ENCODE results near the gene RERE.

Gene RERE

DNA sequence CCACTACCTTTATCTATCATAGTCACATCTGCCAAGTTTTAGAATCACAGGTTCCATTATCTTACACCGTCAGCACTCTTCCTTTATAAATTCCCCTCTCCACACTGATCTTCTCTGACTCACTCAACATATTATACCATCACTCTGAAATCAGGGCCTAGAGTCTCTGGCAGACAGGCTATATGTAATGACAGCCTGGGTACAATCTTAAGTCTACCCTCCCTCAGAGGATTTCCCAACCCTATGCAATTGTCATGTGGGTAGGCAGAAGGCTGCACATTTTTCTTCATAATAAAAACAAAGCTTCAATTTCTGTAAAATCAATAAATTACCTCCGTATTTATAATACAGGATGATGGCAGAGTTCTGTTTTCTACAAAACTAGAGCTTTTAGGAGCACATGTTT lies 138.0 kb downstream of the RERE start:
- Histone ChIP-seq H3F3A (ENCODE audit: control insufficient read depth, insufficient read depth) (no peaks in the 10 kb centered on the region), H3K4me2 (ENCODE audit: low read length) (no peak overlapping the region), H3K9me3 (ENCODE audit: control insufficient read depth, insufficient read depth, low read length) (no peaks in the 10 kb centered on the region), H3K4me3 (ENCODE audit: low read length) (no peak overlapping the region), H3K27me3 (ENCODE audit: control insufficient read depth, low read length) (no peaks in the 10 kb centered on the region), H3K9me2 (replicated peaks; ENCODE audit: control insufficient read depth, low read length) (no peaks in the 10 kb centered on the region), H3K4me1 (ENCODE audit: control insufficient read depth, low read length) (peaks cover 13% of the 10 kb centered on the region), H4K20me1 (ENCODE audit: control insufficient read depth, insufficient read depth, low read depth, low read length) (peaks cover 6% of the 10 kb centered on the region; the same call in 1 of the 2 replicates), H3K27ac (ENCODE audit: low read depth, low read length) (no peak overlapping the region), H3K79me2 (ENCODE audit: control insufficient read depth, low read length) (peaks cover 84% of the 10 kb centered on the region), H3K36me3 (ENCODE audit: control insufficient read depth, low read length) (no peaks in the 10 kb centered on the region)
- TF ChIP-seq CTCF (IDR thresholded peaks at IDR 0.05; ENCODE audit: low read depth, low read length, poor library complexity, severe bottlenecking) (no peak), EZH2phosphoT487 (IDR thresholded peaks at IDR 0.05; ENCODE audit: borderline replicate concordance, low read length) (no peak)

DNA sequence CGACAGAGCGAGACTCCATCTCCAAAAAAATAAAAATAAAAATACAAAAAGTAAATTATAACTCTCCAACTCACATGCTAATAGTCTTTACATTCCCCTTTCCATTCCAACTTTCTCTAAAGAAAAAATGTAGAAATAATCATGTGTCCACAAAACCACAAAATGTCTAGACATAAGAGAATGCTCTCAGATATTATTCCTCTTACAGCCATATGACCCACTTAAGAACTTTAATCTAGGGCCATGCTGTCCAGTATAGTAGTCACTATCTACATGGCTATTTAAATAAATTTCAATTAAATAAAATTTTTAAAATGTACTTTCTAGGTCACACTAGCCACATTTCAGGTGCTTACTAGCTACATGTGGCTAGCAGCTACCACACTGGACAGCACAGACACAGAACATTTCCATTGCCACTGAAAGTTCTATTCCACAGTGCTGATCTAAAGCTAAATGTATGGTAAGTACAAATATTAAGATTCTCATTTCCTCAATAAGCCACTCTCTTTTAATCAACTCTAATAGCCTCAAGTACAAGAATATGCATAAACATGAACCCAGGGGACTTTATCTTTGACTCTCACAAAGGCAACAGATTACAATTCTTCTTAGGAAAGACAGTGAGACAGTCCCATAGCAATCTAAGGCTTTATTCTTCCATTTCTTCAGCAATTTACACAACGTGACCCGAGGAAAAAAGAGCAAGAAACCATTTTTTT lies 138.6 kb downstream of the RERE start:
- Histone ChIP-seq H3K27me3 (ENCODE audit: control insufficient read depth, low read length) (no peaks in the 10 kb centered on the region), H4K20me1 (ENCODE audit: control insufficient read depth, insufficient read depth, low read depth, low read length) (peaks cover 6% of the 10 kb centered on the region; the same call in 1 of the 2 replicates), H3K27ac (ENCODE audit: low read depth, low read length) (no peak overlapping the region), H3K4me3 (ENCODE audit: low read length) (no peak overlapping the region), H3K9me2 (replicated peaks; ENCODE audit: control insufficient read depth, low read length) (no peaks in the 10 kb centered on the region), H3K36me3 (ENCODE audit: control insufficient read depth, low read length) (no peaks in the 10 kb centered on the region), H3K4me1 (ENCODE audit: control insufficient read depth, low read length) (peaks cover 14% of the 10 kb centered on the region), H3K79me2 (ENCODE audit: control insufficient read depth, low read length) (peaks cover 84% of the 10 kb centered on the region), H3F3A (ENCODE audit: control insufficient read depth, insufficient read depth) (no peaks in the 10 kb centered on the region), H3K4me2 (ENCODE audit: low read length) (no peak overlapping the region), H3K9me3 (ENCODE audit: control insufficient read depth, insufficient read depth, low read length) (no peaks in the 10 kb centered on the region)
- TF ChIP-seq CTCF (IDR thresholded peaks at IDR 0.05; ENCODE audit: low read depth, low read length, poor library complexity, severe bottlenecking) (no peak), EZH2phosphoT487 (IDR thresholded peaks at IDR 0.05; ENCODE audit: borderline replicate concordance, low read length) (no peak)

DNA sequence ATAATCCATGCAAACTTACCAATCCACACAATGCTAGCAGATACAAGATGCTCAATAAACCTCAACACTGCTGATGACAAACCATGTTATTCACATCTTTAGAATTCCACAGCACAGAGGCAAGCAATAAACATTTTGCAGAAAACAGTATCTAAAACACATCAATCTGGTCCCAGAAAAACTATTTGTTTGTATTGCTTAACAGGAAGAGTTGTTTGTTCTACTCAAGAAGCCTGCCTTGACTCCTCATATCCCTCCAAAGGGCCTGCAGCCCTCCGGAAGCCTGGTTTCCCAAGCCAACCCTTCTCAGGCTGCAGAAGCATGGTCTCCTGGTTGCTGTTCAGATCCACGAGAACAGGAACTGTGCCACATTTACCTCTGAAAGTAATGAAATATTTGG lies 139.7 kb downstream of the RERE start:
- no peak for TF ChIP-seq CTCF (IDR thresholded peaks at IDR 0.05; ENCODE audit: low read depth, low read length, poor library complexity, severe bottlenecking)
- no peak for TF ChIP-seq EZH2phosphoT487 (IDR thresholded peaks at IDR 0.05; ENCODE audit: borderline replicate concordance, low read length)
- Histone ChIP-seq H4K20me1 (ENCODE audit: control insufficient read depth, insufficient read depth, low read depth, low read length) (peaks cover 6% of the 10 kb centered on the region; the same call in 1 of the 2 replicates), H3K79me2 (ENCODE audit: control insufficient read depth, low read length) (peaks cover 81% of the 10 kb centered on the region)

More for the DNA sequence above, 139.7 kb downstream of the RERE start:
- Histone ChIP-seq H3K4me1 (ENCODE audit: control insufficient read depth, low read length) (peaks cover 14% of the 10 kb centered on the region), H3K36me3 (ENCODE audit: control insufficient read depth, low read length) (no peaks in the 10 kb centered on the region), H3K4me2 (ENCODE audit: low read length) (no peak overlapping the region), H3K4me3 (ENCODE audit: low read length) (no peak overlapping the region), H3K27me3 (ENCODE audit: control insufficient read depth, low read length) (no peaks in the 10 kb centered on the region), H3K27ac (ENCODE audit: low read depth, low read length) (no peak overlapping the region), H3K9me3 (ENCODE audit: control insufficient read depth, insufficient read depth, low read length) (no peaks in the 10 kb centered on the region), H3K9me2 (replicated peaks; ENCODE audit: control insufficient read depth, low read length) (no peaks in the 10 kb centered on the region), H3F3A (ENCODE audit: control insufficient read depth, insufficient read depth) (no peaks in the 10 kb centered on the region)
